Measurements from ENCODE around the gene TMEM134. TPM values are rescaled to one million over a fixed set of nuclear protein-coding genes. Genes with fewer than 3 reads are reported as not detected.

TMEM134 gene
- total RNA-seq, 4 donors from 2014 or later, result 6.9 to 59.5 (median 36.0) TPM

DNA sequence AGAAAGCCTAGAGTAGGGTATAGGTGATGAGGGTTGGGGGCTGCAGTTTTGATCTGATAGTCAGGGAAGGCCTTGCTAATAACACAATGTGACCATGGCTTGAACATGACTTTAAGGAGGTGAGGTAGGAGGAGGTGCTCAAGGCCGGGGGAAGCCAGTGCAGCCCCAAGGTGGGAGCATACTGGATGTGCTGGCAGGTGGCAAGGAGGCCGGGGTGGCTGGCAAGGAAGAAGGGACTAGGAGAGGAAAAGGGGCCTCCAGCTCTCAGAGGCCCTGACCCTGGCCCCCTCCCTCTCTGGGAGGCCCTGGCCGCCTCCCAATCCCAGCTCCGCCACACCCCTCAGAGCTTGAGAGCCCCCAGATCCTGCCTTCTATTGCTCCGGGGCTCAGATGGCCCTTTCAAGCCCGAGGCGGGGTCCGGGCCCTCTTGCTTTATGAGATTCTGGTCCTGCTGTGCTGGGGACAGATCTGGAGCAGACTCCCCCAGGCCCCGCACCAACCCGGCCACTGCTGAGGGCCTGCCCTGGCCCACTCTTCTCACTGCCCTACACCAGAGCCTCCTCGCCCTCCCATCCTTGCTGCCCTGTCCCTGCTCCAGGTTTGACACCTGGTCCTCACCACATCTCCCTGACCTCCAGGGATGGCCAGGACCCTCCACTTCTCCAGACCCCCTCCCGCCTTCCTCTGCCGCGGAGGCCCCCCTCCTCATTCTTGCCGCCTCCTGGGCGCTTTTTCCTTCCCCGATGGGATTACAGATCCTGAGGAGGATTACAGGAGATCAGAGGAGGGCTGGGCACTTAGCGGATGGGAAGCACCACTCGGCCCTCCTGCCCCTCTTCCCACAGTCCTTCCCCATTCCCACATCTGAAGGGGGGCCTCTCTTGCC lies 34.3 kb upstream of the TMEM134 start:
- Histone ChIP-seq H3K27ac (no peak overlapping the region), H3K36me3 (no peaks in the 10 kb centered on the region), H3K9me3 (no peaks in the 10 kb centered on the region), H3K4me1 (peaks cover 0 to 18% of the 10 kb centered on the region in 2 donors), H3K27me3 (no peaks in the 10 kb centered on the region), H3K4me3 (peak overlapping the region; percentile 35 to 51)
- no peak for DNase-seq
- intact Hi-C loops (cut with DNase I; ENCODE audit: low total_unique reads), result no loop called here
- TF ChIP-seq, protein P1, sequence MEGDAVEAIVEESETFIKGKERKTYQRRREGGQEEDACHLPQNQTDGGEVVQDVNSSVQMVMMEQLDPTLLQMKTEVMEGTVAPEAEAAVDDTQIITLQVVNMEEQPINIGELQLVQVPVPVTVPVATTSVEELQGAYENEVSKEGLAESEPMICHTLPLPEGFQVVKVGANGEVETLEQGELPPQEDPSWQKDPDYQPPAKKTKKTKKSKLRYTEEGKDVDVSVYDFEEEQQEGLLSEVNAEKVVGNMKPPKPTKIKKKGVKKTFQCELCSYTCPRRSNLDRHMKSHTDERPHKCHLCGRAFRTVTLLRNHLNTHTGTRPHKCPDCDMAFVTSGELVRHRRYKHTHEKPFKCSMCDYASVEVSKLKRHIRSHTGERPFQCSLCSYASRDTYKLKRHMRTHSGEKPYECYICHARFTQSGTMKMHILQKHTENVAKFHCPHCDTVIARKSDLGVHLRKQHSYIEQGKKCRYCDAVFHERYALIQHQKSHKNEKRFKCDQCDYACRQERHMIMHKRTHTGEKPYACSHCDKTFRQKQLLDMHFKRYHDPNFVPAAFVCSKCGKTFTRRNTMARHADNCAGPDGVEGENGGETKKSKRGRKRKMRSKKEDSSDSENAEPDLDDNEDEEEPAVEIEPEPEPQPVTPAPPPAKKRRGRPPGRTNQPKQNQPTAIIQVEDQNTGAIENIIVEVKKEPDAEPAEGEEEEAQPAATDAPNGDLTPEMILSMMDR (IDR thresholded peaks at IDR 0.05), result no peak
- no peak for TF ChIP-seq POLR2A (IDR thresholded peaks at IDR 0.05)

DNA sequence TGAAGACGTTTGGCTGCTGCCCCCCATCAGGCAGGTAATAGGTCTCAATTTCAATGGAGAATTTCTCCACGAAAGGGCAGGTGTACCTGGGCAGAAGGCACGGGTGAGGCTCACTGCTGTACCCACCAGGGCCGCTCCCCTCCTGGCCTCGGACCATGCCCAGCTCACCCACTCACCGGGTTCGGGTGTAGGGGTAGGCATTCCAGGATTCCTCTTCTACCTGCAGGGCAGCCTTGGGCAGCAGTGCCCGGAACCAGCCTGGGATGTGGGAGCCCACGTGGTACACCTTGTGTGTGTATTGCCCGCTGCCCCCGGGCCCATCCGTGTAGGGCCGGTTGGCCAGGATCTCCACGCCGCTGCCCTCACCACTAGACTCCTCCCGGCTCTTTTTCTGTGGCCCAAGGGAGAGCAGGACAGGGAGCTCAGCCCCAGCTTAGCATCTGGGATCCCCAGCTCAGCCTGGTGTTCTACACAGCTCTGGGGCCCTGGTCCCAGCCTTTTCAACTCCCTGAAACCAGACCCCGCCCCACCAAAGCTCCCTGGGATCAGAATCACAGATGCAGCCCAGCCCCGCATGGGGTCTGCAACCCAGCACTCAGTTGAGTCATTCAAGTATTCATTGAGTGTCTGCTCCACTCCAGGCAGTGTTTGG lies 33.4 kb upstream of the TMEM134 start:
- Histone ChIP-seq H3K27me3 (no peaks in the 10 kb centered on the region), H3K4me3 (no peak overlapping the region), H3K4me1 (peaks cover 0 to 18% of the 10 kb centered on the region in 2 donors), H3K27ac (no peak overlapping the region), H3K9me3 (no peaks in the 10 kb centered on the region), H3K36me3 (no peaks in the 10 kb centered on the region)
- DNase-seq, result no peak
- intact Hi-C loops (cut with DNase I; ENCODE audit: low total_unique reads), result no loop called here
- TF ChIP-seq, protein P1 (IDR thresholded peaks at IDR 0.05), result no peak
- no peak for TF ChIP-seq POLR2A (IDR thresholded peaks at IDR 0.05)

DNA sequence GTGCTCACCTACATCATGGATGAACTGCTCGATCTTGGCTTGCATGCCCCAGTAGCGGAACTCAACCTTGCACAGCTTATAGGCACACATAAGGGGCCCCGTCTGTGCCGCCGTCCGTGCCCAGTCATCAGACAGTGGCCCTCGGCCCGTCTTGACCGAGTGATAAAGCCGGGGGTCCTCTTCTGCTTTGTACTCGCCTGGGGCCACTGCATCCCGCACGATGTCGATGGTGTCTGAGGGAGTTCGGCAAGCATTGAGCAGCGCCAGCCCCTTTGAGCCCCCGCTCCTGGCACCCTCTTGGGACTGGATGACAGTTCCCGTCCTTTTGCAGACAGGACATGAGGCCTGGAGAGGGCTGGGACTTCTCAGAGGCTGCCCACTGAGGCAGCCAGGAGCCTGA lies 32.8 kb upstream of the TMEM134 start:
- peaks cover 0 to 18% of the 10 kb centered on the region in 2 donors for H3K4me1 ChIP-seq
- H3K27me3 ChIP-seq, result no peaks in the 10 kb centered on the region
- H3K27ac ChIP-seq, result no peak overlapping the region
- no peak for DNase-seq
- no peaks in the 10 kb centered on the region for H3K36me3 ChIP-seq
- TF ChIP-seq, protein P1 (IDR thresholded peaks at IDR 0.05), result no peak
- TF ChIP-seq POLR2A (IDR thresholded peaks at IDR 0.05), result no peak
- intact Hi-C loops (cut with DNase I; ENCODE audit: low total_unique reads), result no loop called here
- no peak overlapping the region for H3K4me3 ChIP-seq
- no peaks in the 10 kb centered on the region for H3K9me3 ChIP-seq

DNA sequence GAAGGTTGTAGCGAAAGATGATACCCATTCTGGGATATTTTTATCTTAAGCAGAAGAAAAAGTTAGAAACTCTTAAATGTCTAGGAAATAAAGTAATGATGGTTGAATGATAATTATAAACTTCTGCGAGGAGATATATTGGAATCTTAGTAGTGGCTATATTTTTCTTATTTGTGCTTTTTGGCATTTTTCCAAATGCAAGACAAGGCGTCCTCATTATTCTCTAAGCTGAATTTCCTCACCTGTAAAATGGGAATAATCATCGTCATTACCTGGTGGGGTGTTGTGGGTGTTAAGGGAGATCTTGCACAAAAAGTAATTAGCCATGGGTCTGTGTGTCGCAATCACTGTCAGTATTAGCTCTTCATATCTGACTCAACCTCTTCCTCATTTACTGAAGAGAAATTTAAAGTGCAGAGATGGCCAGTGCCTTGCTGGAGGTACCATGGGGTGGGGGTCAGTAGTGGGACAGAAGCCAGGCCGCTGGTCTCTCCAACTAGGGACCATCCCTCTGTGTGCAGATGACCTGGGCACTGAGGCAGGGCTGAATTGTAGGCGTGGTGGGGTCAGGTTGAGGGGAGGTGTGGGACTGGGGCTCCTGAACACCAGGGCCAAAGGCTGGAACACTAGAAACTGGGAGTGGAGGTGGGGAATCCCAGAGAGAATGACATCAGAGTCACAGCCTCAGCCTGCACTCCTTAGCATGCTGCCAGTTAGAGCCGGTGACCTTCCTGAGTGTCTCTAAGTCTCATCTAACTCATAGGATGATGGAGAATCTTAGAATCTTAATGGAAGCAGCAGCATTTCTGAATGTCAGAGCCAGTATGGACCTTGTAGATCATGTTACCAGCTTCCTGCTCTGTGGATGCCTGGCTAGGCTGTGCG lies 32.0 kb upstream of the TMEM134 start:
- Histone ChIP-seq H3K27me3 (no peaks in the 10 kb centered on the region), H3K9me3 (no peaks in the 10 kb centered on the region), H3K4me1 (peaks cover 0 to 16% of the 10 kb centered on the region in 2 donors), H3K36me3 (no peaks in the 10 kb centered on the region), H3K27ac (no peak overlapping the region), H3K4me3 (no peak overlapping the region)
- intact Hi-C loops (cut with DNase I; ENCODE audit: low total_unique reads), result no loop called here
- no peak for TF ChIP-seq POLR2A (IDR thresholded peaks at IDR 0.05)
- TF ChIP-seq, protein P1 (IDR thresholded peaks at IDR 0.05), result no peak
- DNase-seq, result no peak
